ENCODE measurements around the gene FRYL.

DNA sequence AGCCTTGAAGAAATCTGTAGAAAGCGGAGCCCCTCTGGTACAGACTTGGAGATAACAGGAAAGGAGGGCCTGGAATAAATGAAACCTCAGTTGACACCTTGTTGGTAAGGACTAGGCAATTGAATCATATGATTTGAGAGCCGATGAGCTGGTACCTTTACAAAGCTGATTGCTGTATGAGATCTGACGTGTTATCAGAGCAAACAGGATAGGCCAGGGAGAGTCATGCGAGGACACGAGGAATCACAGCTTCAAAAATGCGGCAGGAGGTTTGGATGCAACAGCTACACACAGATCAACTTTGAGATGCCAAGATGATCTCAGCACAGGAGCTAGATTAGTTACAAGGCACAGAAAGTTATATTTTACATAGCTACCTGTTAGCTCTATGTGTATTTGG lies 304.3 kb downstream of the FRYL start:
- TF ChIP-seq, protein P1, sequence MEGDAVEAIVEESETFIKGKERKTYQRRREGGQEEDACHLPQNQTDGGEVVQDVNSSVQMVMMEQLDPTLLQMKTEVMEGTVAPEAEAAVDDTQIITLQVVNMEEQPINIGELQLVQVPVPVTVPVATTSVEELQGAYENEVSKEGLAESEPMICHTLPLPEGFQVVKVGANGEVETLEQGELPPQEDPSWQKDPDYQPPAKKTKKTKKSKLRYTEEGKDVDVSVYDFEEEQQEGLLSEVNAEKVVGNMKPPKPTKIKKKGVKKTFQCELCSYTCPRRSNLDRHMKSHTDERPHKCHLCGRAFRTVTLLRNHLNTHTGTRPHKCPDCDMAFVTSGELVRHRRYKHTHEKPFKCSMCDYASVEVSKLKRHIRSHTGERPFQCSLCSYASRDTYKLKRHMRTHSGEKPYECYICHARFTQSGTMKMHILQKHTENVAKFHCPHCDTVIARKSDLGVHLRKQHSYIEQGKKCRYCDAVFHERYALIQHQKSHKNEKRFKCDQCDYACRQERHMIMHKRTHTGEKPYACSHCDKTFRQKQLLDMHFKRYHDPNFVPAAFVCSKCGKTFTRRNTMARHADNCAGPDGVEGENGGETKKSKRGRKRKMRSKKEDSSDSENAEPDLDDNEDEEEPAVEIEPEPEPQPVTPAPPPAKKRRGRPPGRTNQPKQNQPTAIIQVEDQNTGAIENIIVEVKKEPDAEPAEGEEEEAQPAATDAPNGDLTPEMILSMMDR (conservative IDR thresholded peaks at IDR 0.05; ENCODE audit: low read depth, low read length): no peak
- TF ChIP-seq EZH2 (IDR thresholded peaks at IDR 0.05; ENCODE audit: borderline replicate concordance, low read depth, low read length, poor library complexity, severe bottlenecking): no peak

Measured in A673 (cell line).